Osteocyte (in vitro differentiated cells): ENCODE data around the gene HIP1. TPM values are rescaled to one million over a fixed set of nuclear protein-coding genes. Genes with fewer than 3 reads are reported as not detected.

Source experiments
- DNase-seq: peaks from one replicate; pipeline ENCODE4 v3.0.0; 2021; ENCODE audit warnings: mixed read lengths; ENCODE audit not compliant: unreplicated experiment; ENCODE audit errors: extremely low spot score
- H3K27ac Mint-ChIP-seq: one replicate; pipeline ENCODE4 v1.8.0; 2021; ENCODE audit warnings: mild to moderate bottlenecking, mixed read lengths; ENCODE audit not compliant: unreplicated experiment
- H3K27me3 Mint-ChIP-seq: one replicate; pipeline ENCODE4 v1.8.0; 2021; ENCODE audit warnings: mixed read lengths; ENCODE audit not compliant: unreplicated experiment
- H3K36me3 Mint-ChIP-seq: one replicate; pipeline ENCODE4 v1.8.0; 2021; ENCODE audit warnings: mixed read lengths; ENCODE audit not compliant: unreplicated experiment
- H3K4me1 Mint-ChIP-seq: one replicate; pipeline ENCODE4 v1.8.0; 2021; ENCODE audit warnings: mixed read lengths; ENCODE audit not compliant: unreplicated experiment
- H3K4me3 Mint-ChIP-seq: one replicate; pipeline ENCODE4 v1.8.0; 2021; ENCODE audit warnings: mild to moderate bottlenecking, moderate library complexity, mixed read lengths; ENCODE audit not compliant: unreplicated experiment
- H3K9me3 Mint-ChIP-seq: one replicate; pipeline ENCODE4 v1.8.0; 2021; ENCODE audit warnings: mixed read lengths; ENCODE audit not compliant: unreplicated experiment
- CTCF ChIP-seq: fragments of 200-600 bp; sonication (generic); IDR thresholded peaks from 2 replicates; pipeline ENCODE4 v1.5.0; 2021; ENCODE audit warnings: antibody characterized with exemption, mild to moderate bottlenecking, moderate library complexity
- total RNA-seq: library from RNA; stranded (reverse); gene quantifications from 2 replicates; pipeline ENCODE4 v1.2.1, GENCODE V29; 2021

Gene HIP1
- total RNA-seq, 1 donor from 2014 or later = 55.3 TPM

DNA sequence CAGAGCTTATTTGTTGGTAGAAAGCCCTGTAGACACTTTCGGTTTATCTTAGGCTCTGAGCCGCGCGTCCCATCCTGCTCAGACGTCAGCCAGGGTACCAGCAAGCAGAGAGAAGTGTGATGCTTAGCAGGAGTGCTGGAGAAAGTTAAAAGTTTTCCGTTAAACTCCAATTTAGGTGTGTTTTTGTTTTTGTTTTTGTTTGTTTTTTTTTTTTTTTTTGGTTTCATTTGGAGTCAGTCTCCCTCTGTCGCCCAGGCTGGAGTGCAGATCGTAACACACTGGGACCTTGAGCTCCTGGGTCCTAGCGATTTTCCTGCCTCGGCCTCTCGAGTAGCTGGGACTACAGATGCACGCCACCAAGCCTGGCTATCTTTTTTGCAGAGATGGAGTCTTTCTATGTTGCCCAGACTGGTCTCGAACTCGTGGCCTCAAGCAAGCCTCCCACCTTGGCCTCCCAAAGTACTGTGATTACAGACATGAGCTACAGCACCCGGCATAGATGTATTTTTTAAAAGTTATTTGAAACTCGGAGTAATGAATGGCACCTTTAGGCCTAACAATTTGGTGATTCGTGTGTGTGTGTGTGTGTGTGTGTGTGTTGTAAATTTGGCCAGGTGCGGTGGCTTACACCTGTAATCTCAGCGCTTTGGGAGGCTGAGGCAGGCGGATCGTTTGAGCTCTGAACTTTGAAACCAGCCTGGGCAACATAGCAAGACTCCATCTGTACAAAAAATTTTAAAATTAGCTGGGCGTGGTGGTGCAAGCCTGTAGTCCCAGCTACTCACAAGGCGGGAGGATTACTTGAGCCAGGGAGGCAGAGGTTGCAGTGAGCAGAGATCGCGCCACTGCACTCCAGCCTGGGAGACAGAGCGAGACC is 1.3 kb upstream of the HIP1 start:
- H3K4me3 Mint-ChIP-seq = peak overlapping the region; percentile 90
- peaks cover 44% of the 10 kb centered on the region for H3K4me1 Mint-ChIP-seq
- DNase-seq = no peak
- H3K27ac Mint-ChIP-seq = peak overlapping the region; percentile 95
- peaks cover 4% of the 10 kb centered on the region for H3K36me3 Mint-ChIP-seq
- TF ChIP-seq CTCF = no peak
- no peaks in the 10 kb centered on the region for H3K9me3 Mint-ChIP-seq
- H3K27me3 Mint-ChIP-seq = peaks cover 2% of the 10 kb centered on the region

DNA sequence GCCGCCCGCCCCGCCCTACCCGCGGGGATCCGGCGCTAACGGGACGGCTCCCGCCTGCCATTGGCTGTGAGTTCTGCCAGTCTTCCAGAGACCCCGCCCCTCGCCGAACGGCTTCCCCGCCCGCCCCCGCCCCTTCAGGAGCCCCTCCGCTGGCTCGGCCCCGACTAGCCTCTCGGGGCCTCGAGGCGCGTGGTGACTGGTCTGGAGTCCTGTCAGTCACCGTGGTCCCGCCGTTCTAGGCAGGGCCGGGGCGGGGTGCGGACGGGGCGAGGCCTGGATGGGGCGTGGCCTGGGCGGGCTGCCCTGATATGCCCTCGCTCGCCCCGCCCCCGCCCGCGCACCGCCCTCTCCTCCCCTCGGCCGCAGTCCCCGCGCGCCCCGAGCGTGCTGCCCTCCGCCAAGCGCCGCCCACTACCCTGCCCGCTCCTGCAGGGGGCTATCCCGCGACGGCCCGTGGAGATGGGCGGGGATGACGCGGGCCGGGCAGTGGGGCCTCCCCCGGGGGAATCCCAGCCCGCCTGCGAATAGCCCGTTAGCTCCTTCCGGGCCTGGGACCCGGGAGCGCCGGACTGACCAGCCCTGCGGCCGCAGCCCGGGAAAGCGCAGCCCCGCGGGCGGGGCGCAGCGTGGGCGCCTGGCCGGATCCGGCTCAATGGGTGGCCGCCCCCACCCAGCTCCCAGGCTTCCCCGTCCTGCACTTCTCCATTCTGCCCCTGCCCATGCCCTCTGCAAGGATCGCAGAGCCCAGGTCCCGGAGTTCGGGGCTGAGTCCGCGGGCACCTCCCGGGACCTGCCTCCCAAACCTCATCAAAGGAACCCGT is 444 bp upstream of the HIP1 start:
- Mint-ChIP-seq H3K27me3 (peaks cover 2% of the 10 kb centered on the region), H3K4me1 (peaks cover 51% of the 10 kb centered on the region), H3K27ac (peak overlapping the region; percentile 95), H3K9me3 (no peaks in the 10 kb centered on the region), H3K36me3 (peaks cover 4% of the 10 kb centered on the region), H3K4me3 (peak overlapping the region; percentile 90)
- DNase-seq = peak; percentile 100
- TF ChIP-seq CTCF = peak; percentile 18

DNA sequence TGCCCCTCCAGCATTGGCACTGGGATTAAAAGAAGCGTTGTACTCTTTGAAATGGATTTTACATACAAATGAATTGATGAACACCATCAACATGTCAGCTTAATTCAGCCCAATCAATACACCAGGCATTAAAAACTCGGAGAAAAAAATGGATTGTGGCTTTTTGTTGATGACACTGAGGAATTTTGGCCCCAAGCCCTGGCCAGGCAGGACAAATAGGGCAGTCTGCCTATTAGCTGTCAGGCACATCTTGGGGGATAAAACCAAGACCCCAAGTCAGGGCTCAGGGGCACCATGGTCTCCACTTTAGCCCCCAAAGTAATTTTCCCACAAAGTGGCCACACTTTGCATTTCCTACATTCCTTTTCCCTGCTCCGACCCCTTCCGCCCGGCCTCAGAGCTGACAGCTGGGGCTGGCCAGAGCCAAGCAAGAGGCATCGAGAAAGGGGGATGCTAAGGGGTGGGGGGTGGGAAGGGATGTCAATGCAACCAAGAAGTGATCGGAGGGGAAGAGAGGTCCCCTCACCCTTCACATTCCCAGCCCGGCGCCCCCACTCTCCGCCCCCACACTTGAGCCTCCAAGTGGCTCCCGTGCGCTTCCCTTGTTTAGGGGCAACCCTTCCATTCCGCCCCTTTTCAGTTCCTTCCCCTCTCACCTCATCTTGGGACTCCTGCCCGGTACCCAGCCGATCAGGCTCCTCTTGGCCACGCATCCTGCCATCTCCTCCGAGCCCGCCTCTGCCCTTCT is 711 bp downstream of the HIP1 start:
- H3K4me1 Mint-ChIP-seq = peaks cover 56% of the 10 kb centered on the region

GRCh38 chr7:75735581-75736350 is 3.0 kb downstream of the HIP1 start:
- no peak for DNase-seq
- peaks cover 64% of the 10 kb centered on the region for H3K4me1 Mint-ChIP-seq

More for the DNA sequence above, 711 bp downstream of the HIP1 start:
- Mint-ChIP-seq H3K27ac (peak overlapping the region; percentile 81), H3K36me3 (peaks cover 2% of the 10 kb centered on the region), H3K27me3 (peaks cover 2% of the 10 kb centered on the region), H3K4me3 (peak overlapping the region; percentile 89), H3K9me3 (no peaks in the 10 kb centered on the region)
- TF ChIP-seq CTCF = no peak
- DNase-seq = no peak

More at GRCh38 chr7:75735581-75736350, 3.0 kb downstream of the HIP1 start:
- Mint-ChIP-seq H3K36me3 (peaks cover 2% of the 10 kb centered on the region), H3K9me3 (no peaks in the 10 kb centered on the region), H3K27me3 (peaks cover under 1% of the 10 kb centered on the region), H3K27ac (peak overlapping the region; percentile 27), H3K4me3 (no peak overlapping the region)
- no peak for TF ChIP-seq CTCF
